Epithelial cell of proximal tubule (primary cell): Measurements from ENCODE around the gene MYH1. TPM values are rescaled to one million over a fixed set of nuclear protein-coding genes. Genes with fewer than 3 reads are reported as not detected.

Experiments used
- DNase-seq: peaks from one replicate; pipeline ENCODE4 v3.0.0-alpha.2; 2011; ENCODE audit warnings: low read depth
- H3K4me3 ChIP-seq: 2 replicates; pipeline ENCODE4 v1.5.1; 2011; ENCODE audit warnings: low read depth, mild to moderate bottlenecking, low read length
- total RNA-seq: library from RNA; depleted of rRNA; stranded (reverse); fragments of >200 nt; gene quantifications from 2 replicates; pipeline ENCODE4 v1.2.3, GENCODE V29; 2015
- TF ChIP-seq, protein P1 (sequence below): conservative IDR thresholded peaks from 2 replicates; pipeline ENCODE4 v1.5.1; 2012; ENCODE audit warnings: low read depth, mild to moderate bottlenecking, low read length

The MYH1 gene
- total RNA-seq, 1 donor from 2014 or later: not detected

DNA sequence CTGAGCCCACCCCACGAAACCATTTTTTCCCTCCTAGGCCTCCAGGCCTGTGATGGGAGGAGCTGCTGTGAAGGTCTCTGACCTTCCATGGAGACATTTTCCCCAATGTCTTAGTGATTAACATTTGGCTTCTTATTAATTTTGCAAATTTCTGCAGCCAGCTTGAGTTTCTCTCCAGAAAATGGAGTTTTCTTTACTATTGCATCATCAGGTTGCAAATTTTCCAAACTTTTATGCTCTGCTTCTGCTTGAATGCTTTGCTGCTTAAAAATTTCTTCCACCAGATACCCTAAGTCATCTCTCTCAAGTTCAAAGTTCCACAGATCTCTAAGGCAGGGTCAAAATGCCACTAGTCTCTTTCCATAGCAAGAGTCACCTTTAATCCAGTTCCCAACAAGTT lies 36.1 kb downstream of the MYH1 start:
- TF ChIP-seq, protein P1, sequence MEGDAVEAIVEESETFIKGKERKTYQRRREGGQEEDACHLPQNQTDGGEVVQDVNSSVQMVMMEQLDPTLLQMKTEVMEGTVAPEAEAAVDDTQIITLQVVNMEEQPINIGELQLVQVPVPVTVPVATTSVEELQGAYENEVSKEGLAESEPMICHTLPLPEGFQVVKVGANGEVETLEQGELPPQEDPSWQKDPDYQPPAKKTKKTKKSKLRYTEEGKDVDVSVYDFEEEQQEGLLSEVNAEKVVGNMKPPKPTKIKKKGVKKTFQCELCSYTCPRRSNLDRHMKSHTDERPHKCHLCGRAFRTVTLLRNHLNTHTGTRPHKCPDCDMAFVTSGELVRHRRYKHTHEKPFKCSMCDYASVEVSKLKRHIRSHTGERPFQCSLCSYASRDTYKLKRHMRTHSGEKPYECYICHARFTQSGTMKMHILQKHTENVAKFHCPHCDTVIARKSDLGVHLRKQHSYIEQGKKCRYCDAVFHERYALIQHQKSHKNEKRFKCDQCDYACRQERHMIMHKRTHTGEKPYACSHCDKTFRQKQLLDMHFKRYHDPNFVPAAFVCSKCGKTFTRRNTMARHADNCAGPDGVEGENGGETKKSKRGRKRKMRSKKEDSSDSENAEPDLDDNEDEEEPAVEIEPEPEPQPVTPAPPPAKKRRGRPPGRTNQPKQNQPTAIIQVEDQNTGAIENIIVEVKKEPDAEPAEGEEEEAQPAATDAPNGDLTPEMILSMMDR: no peak

GRCh38 chr17:10477701-10478100 lies 40.6 kb downstream of the MYH1 start:
- TF ChIP-seq, protein P1: no peak
- DNase-seq: no peak
- no peak overlapping the region for H3K4me3 ChIP-seq

More for the DNA sequence above, 36.1 kb downstream of the MYH1 start:
- DNase-seq: no peak
- H3K4me3 ChIP-seq: no peak overlapping the region

DNA sequence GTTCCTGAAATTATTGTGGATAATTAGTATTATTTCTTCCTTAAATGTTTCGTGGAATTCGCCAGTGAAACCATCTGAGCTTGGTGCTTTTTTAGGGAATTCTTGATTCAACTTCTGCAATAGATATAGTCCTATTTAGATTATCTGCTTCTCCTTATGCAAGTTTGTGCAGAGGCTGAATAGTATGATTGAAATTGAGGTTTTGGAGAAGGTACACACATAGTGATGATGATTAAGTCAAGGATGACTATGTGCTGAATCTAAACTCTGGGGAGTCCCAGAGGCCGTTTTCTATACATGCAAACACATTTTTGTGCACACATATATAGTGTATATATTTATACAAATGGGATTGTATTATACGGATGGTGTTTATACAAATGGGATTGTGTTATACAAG lies 43.8 kb downstream of the MYH1 start:
- H3K4me3 ChIP-seq: no peak overlapping the region
- TF ChIP-seq, protein P1: no peak
- DNase-seq: no peak

DNA sequence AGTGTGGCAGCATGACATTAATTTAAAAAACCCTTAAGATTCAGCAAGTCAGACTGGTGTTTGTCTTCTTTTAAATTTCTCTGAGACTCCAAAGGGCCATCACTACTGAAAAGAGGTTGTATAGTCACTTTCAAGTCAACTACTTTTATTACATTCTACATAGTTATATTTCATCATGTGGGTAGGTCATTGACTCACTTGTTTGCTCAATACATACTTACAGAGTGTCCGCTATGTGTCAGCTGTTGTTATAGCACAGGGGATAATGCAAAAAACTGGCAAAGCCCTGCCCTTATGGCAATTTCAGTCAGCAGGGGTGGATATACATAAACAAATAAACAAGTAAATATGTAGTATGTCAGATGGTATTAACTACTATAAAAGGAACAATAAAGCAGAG lies 46.5 kb downstream of the MYH1 start:
- DNase-seq: no peak
- TF ChIP-seq, protein P1: no peak
- no peak overlapping the region for H3K4me3 ChIP-seq

DNA sequence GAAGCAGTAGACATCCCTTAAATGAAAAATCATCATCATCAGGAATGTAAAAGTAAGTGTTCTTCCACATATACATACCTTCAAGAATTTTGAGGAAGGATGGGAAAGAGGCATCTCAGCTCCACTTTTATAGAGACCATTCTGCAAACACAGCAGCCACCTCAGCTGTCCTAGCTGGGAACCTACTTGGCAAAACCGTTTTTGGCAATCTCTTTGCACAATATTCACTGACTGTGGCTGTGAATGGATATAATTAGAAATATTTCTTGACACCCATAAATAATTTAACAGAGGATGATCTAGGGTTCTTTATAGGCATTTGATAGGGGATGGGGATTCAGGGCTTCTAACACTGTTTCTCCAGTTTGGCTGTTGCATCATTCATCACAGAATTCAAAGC lies 48.9 kb downstream of the MYH1 start, which contains the start of gene MYH4:
Gene MYH4 (minus strand): TSS at position 101 of the 400 bp plus-strand sequence. CDS start 2,814 bp downstream, outside the sequence.
- TF ChIP-seq, protein P1: no peak
- DNase-seq: no peak
- H3K4me3 ChIP-seq: no peak within 1 kb of the TSS

GRCh38 chr17:10463402-10463801 lies 54.9 kb downstream of the MYH1 start:
- DNase-seq: no peak
- TF ChIP-seq, protein P1: no peak
- no peak overlapping the region for H3K4me3 ChIP-seq

GRCh38 chr17:10460062-10460461 lies 58.3 kb downstream of the MYH1 start:
- DNase-seq: no peak
- TF ChIP-seq, protein P1: no peak
- no peak overlapping the region for H3K4me3 ChIP-seq
